Keratinocyte (primary cell): Measurements from ENCODE around the gene SHISA9. TPM values are rescaled to one million over a fixed set of nuclear protein-coding genes. Genes with fewer than 3 reads are reported as not detected.

ENCODE experiments used
- DNase-seq: peaks from one replicate; pipeline ENCODE4 v3.0.0-alpha.2; 2011; ENCODE audit warnings: low read depth, missing footprints, low spot score
- FAIRE-seq: peaks from 2 replicates; lab custom pipeline; 2011; peaks lifted over from hg19 to GRCh38; lab: Jason Lieb, UNC
- H2AFZ ChIP-seq: 2 replicates; pipeline ENCODE4 v1.6.0; 2012; ENCODE audit warnings: low read length, control low read depth, inconsistent platforms; ENCODE audit not compliant: control insufficient read depth
- H3K27ac ChIP-seq: 2 replicates; pipeline ENCODE4 v1.5.1; 2011; ENCODE audit warnings: low read length; ENCODE audit not compliant: control insufficient read depth, insufficient read depth
- H3K27me3 ChIP-seq: 3 replicates; pipeline ENCODE4 v1.6.0; 2011; ENCODE audit warnings: low read length; ENCODE audit not compliant: control insufficient read depth, insufficient read depth; ENCODE audit errors: extremely low read depth
- H3K36me3 ChIP-seq, 2 experiments: 2 replicates in 1 of 2; 3 replicates in 1 of 2; pipeline ENCODE4 v1.5.1; 2011; ENCODE audit warnings: low read length in 2 of 2, mild to moderate bottlenecking in 1 of 2; ENCODE audit not compliant: control insufficient read depth in 2 of 2, insufficient read depth in 2 of 2; ENCODE audit errors: extremely low read depth in 1 of 2
- H3K4me1 ChIP-seq: 3 replicates; pipeline ENCODE4 v1.5.1; 2011; ENCODE audit warnings: low read length; ENCODE audit not compliant: control insufficient read depth, insufficient read depth; ENCODE audit errors: extremely low read depth
- H3K4me2 ChIP-seq: 3 replicates; pipeline ENCODE4 v1.6.0; 2011; ENCODE audit warnings: low read depth, low read length; ENCODE audit not compliant: control insufficient read depth, insufficient read depth; ENCODE audit errors: extremely low read depth
- H3K4me3 ChIP-seq, 3 experiments: fragments of 200-600 bp in 1 of 3; sonication (generic) in 1 of 3; 2 replicates in 2 of 3; 3 replicates in 1 of 3; pipeline ENCODE4 v1.5.1; 2011 to 2016; ENCODE audit warnings: low read length in 3 of 3, mild to moderate bottlenecking in 3 of 3, control low read depth in 2 of 3, inconsistent platforms in 1 of 3, low read depth in 1 of 3, mixed read lengths in 1 of 3, mixed run types in 1 of 3, moderate library complexity in 1 of 3; ENCODE audit not compliant: control insufficient read depth in 2 of 3, insufficient read depth in 2 of 3; ENCODE audit errors: extremely low read depth in 1 of 3
- H3K79me2 ChIP-seq: 2 replicates; pipeline ENCODE4 v1.6.0; 2012; ENCODE audit warnings: low read length; ENCODE audit not compliant: control insufficient read depth, insufficient read depth
- H3K9ac ChIP-seq: 3 replicates; pipeline ENCODE4 v1.6.0; 2011; ENCODE audit warnings: low read length; ENCODE audit not compliant: control insufficient read depth, insufficient read depth; ENCODE audit errors: extremely low read depth
- H3K9me1 ChIP-seq: 3 replicates; pipeline ENCODE4 v1.6.0; 2011; ENCODE audit warnings: low read length; ENCODE audit not compliant: control insufficient read depth, insufficient read depth; ENCODE audit errors: extremely low read depth
- H3K9me3 ChIP-seq: 2 replicates; pipeline ENCODE4 v1.5.1; 2012; ENCODE audit warnings: low read depth, low read length; ENCODE audit not compliant: control insufficient read depth
- H4K20me1 ChIP-seq: 3 replicates; pipeline ENCODE4 v1.6.0; 2011; ENCODE audit warnings: low read length; ENCODE audit not compliant: control insufficient read depth, insufficient read depth; ENCODE audit errors: extremely low read depth
- EZH2 ChIP-seq: IDR thresholded peaks from one replicate; pipeline ENCODE4 v1.6.1; 2012; ENCODE audit warnings: inconsistent platforms, mild to moderate bottlenecking, low read length, moderate library complexity
- dilution Hi-C: fragments of 300-500 bp; cut with MboI; formaldehyde crosslinking; loops from one replicate; pipeline ENCODE4 v1.7.0; 2020; ENCODE audit warnings: low sequenced_read_pairs; ENCODE audit not compliant: extremely low pct_ligation_motif_present
- polyA plus RNA-seq, 5 experiments: library from polyadenylated mRNA; depleted of rRNA in 3 of 5; stranded (reverse) in 3 of 5; stranded (forward) in 1 of 5; unstranded in 1 of 5; fragments of >200 nt; gene quantifications; 1 replicate in 1 of 5; 2 replicates in 3 of 5; 3 replicates in 1 of 5; pipeline versions ENCODE4 v1.2.1 to v1.2.3, GENCODE V29; 2011 to 2012; ENCODE audit warnings: missing spikeins in 2 of 5, low read depth in 1 of 5, low replicate concordance in 1 of 5
- TF ChIP-seq, protein P1 (sequence below), 3 experiments: IDR thresholded peaks in 1 of 3; conservative IDR thresholded peaks in 1 of 3; optimal IDR thresholded peaks in 1 of 3; 2 replicates in 2 of 3; 3 replicates in 1 of 3; pipeline versions ENCODE3 to v1.5.1; 2011; ENCODE audit warnings: low read length in 3 of 3, mild to moderate bottlenecking in 3 of 3, moderate library complexity in 2 of 3, control low read depth in 1 of 3, inconsistent platforms in 1 of 3; ENCODE audit not compliant: insufficient read depth in 2 of 3; ENCODE audit errors: extremely low read depth in 1 of 3

SHISA9 gene
- polyA plus RNA-seq, 1 donor (not counting 4 experiments of a cell fraction or from before 2014, with no cell fraction given): 0.28 TPM

- Histone ChIP-seq H3K4me3 (no peak overlapping the region), H3K9me1 (no peaks in the 10 kb centered on the region), H4K20me1 (no peaks in the 10 kb centered on the region), H3K27me3 (no peaks in the 10 kb centered on the region), H3K27ac (no peak overlapping the region), H3K4me2 (no peak overlapping the region), H3K9ac (no peak overlapping the region), H2AFZ (no peak overlapping the region), H3K36me3 (no peaks in the 10 kb centered on the region), H3K79me2 (no peaks in the 10 kb centered on the region), H3K9me3 (no peaks in the 10 kb centered on the region), H3K4me1 (no peaks in the 10 kb centered on the region)
- dilution Hi-C loops: no loop called here
- no peak for TF ChIP-seq EZH2
- TF ChIP-seq, protein P1, sequence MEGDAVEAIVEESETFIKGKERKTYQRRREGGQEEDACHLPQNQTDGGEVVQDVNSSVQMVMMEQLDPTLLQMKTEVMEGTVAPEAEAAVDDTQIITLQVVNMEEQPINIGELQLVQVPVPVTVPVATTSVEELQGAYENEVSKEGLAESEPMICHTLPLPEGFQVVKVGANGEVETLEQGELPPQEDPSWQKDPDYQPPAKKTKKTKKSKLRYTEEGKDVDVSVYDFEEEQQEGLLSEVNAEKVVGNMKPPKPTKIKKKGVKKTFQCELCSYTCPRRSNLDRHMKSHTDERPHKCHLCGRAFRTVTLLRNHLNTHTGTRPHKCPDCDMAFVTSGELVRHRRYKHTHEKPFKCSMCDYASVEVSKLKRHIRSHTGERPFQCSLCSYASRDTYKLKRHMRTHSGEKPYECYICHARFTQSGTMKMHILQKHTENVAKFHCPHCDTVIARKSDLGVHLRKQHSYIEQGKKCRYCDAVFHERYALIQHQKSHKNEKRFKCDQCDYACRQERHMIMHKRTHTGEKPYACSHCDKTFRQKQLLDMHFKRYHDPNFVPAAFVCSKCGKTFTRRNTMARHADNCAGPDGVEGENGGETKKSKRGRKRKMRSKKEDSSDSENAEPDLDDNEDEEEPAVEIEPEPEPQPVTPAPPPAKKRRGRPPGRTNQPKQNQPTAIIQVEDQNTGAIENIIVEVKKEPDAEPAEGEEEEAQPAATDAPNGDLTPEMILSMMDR (optimal IDR thresholded peaks at IDR 0.05 in 1 of 3, IDR thresholded peaks at IDR 0.05 in 1 of 3, conservative IDR thresholded peaks at IDR 0.05 in 1 of 3; ENCODE audit: extremely low read depth in 1 of 3, insufficient read depth in 2 of 3, low read length in 3 of 3): no peak
- DNase-seq: no peak
- FAIRE-seq: no peak
Measured at GRCh38 chr16:13032911-13033310, 131.5 kb downstream of the SHISA9 start.

GRCh38 chr16:13036600-13036999 is 135.2 kb downstream of the SHISA9 start:
- Histone ChIP-seq H3K79me2 (no peaks in the 10 kb centered on the region), H3K27me3 (no peaks in the 10 kb centered on the region), H3K4me1 (no peaks in the 10 kb centered on the region), H2AFZ (no peak overlapping the region), H3K36me3 (no peaks in the 10 kb centered on the region), H4K20me1 (no peaks in the 10 kb centered on the region), H3K9me3 (no peaks in the 10 kb centered on the region), H3K9me1 (no peaks in the 10 kb centered on the region), H3K4me3 (no peak overlapping the region), H3K27ac (no peak overlapping the region), H3K4me2 (no peak overlapping the region), H3K9ac (no peak overlapping the region)
- TF ChIP-seq, protein P1 (optimal IDR thresholded peaks at IDR 0.05 in 1 of 3, IDR thresholded peaks at IDR 0.05 in 1 of 3, conservative IDR thresholded peaks at IDR 0.05 in 1 of 3; ENCODE audit: extremely low read depth in 1 of 3, insufficient read depth in 2 of 3, low read length in 3 of 3): no peak
- no peak for TF ChIP-seq EZH2
- no peak for DNase-seq
- FAIRE-seq: no peak
- dilution Hi-C loops: no loop called here
